Measurements from ENCODE around the gene SCAANT1.

SCAANT1 gene

GRCh38 chr3:63954182-63954581, 42.0 kb upstream of the SCAANT1 start:
- no peak for DNase-seq (ENCODE audit: low read depth)
- TF ChIP-seq, protein P1, sequence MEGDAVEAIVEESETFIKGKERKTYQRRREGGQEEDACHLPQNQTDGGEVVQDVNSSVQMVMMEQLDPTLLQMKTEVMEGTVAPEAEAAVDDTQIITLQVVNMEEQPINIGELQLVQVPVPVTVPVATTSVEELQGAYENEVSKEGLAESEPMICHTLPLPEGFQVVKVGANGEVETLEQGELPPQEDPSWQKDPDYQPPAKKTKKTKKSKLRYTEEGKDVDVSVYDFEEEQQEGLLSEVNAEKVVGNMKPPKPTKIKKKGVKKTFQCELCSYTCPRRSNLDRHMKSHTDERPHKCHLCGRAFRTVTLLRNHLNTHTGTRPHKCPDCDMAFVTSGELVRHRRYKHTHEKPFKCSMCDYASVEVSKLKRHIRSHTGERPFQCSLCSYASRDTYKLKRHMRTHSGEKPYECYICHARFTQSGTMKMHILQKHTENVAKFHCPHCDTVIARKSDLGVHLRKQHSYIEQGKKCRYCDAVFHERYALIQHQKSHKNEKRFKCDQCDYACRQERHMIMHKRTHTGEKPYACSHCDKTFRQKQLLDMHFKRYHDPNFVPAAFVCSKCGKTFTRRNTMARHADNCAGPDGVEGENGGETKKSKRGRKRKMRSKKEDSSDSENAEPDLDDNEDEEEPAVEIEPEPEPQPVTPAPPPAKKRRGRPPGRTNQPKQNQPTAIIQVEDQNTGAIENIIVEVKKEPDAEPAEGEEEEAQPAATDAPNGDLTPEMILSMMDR (IDR thresholded peaks at IDR 0.05; ENCODE audit: insufficient read depth, low read depth, low read length, missing control alignments) = no peak

DNA sequence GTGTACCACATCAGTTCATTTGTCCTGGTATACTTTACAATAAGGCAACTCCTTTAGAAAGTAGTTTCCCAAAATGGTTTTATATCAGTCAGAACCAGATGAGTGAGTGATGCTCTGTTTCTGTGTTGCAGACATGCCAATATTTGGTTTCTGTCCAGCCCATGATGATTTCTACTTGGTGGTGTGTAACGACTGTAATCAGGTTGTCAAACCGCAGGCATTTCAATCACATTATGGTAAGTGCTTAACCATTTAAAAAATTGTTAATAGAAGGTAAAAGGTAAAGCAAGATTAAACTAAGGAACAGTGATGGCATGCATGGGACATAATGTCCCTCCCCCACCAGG, 40.0 kb upstream of the SCAANT1 start:
- TF ChIP-seq, protein P1 (IDR thresholded peaks at IDR 0.05; ENCODE audit: insufficient read depth, low read depth, low read length, missing control alignments) = no peak

More at GRCh38 chr3:63954182-63954581, 42.0 kb upstream of the SCAANT1 start:
- no peak overlapping the region for H3K4me3 ChIP-seq (ENCODE audit: low read depth, low read length)

GRCh38 chr3:63951492-63952247, 39.5 kb upstream of the SCAANT1 start:
- H3K4me3 ChIP-seq (ENCODE audit: low read depth, low read length) = peak overlapping the region; percentile 8; the same call in 1 of the 2 replicates
- TF ChIP-seq, protein P1 (IDR thresholded peaks at IDR 0.05; ENCODE audit: insufficient read depth, low read depth, low read length, missing control alignments) = no peak
- peak; percentile 20 for DNase-seq (ENCODE audit: low read depth)

More for the DNA sequence above, 40.0 kb upstream of the SCAANT1 start:
- no peak for DNase-seq (ENCODE audit: low read depth)
- no peak overlapping the region for H3K4me3 ChIP-seq (ENCODE audit: low read depth, low read length)

DNA sequence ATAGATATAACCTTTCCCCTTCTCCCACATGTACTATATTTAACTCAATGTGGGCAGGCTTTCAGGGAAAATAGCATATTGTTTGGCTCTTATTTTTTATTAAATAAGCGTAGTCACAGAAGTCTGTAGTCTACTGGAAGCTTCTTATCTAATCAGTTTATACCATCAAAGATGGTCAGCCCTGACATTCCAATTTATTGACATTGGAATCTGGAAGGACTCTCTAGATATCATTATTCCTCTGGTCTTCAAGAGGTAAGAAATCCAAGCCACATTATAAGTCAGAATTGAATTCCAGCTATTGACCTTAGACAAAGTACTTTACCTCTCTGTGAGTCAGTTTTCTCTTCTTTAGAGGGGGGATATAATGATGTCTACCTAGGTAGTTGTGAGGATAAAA, 38.5 kb upstream of the SCAANT1 start:
- H3K4me3 ChIP-seq (ENCODE audit: low read depth, low read length) = no peak overlapping the region
- no peak for DNase-seq (ENCODE audit: low read depth)
- TF ChIP-seq, protein P1 (IDR thresholded peaks at IDR 0.05; ENCODE audit: insufficient read depth, low read depth, low read length, missing control alignments) = no peak

DNA sequence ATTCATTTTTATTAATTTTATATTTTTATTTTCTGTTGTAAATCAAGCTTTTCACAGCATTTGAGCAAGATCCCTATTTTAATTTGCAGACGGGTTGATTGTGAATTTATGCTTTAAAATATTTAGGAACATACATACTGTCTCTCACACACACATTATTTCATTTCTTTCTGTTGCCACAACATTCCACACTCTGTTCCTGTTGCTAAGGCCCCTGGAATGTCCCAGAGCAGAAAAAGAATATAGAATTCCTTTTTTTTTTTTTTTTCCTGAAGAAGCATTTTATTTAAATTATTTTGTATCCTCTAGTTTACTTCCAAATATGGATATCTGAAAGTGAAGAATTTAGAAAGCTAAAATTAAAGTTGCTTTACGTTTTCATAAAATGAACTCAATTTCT, 36.8 kb upstream of the SCAANT1 start:
- TF ChIP-seq, protein P1 (IDR thresholded peaks at IDR 0.05; ENCODE audit: insufficient read depth, low read depth, low read length, missing control alignments) = no peak
- no peak for DNase-seq (ENCODE audit: low read depth)
- no peak overlapping the region for H3K4me3 ChIP-seq (ENCODE audit: low read depth, low read length)

GRCh38 chr3:63947594-63947993, 35.4 kb upstream of the SCAANT1 start:
- H3K4me3 ChIP-seq (ENCODE audit: low read depth, low read length) = no peak overlapping the region
- no peak for DNase-seq (ENCODE audit: low read depth)
- TF ChIP-seq, protein P1 (IDR thresholded peaks at IDR 0.05; ENCODE audit: insufficient read depth, low read depth, low read length, missing control alignments) = no peak

DNA sequence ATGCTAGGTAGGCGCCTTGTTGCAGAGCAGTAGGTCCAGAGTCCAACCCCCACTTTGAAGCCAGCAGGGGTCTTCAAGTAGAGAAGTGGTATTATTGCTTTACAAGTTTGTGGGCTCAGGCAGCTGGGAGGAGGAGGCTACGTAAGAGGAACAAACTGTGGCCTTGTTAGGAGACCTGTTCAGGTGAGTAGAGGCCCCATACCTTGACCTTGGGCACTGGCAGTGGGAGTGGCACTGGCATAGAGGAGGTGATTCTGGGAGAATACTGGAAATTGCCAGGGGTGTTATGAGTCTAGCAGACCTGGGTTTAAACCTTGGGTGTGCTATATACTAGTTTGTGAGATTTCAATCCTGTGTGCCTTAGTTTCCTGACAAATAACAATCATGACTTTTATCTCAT, 34.6 kb upstream of the SCAANT1 start:
- no peak overlapping the region for H3K4me3 ChIP-seq (ENCODE audit: low read depth, low read length)
- no peak for DNase-seq (ENCODE audit: low read depth)
- TF ChIP-seq, protein P1 (IDR thresholded peaks at IDR 0.05; ENCODE audit: insufficient read depth, low read depth, low read length, missing control alignments) = no peak
